ENCODE measurements around the gene HCN3. TPM values are rescaled to one million over a fixed set of nuclear protein-coding genes. Genes with fewer than 3 reads are reported as not detected.
A peak's percentile ranks its signal among the peaks of the same experiment; 100 is the strongest.
"Not testable (repeated sequence)": the region's sequence is repeated elsewhere in the genome, so short reads cannot be mapped to it uniquely, and the experiment has no call there.

Gene HCN3
- total and polyA plus RNA-seq, 3 donors from 2014 or later, result 2.2 to 3.8 (median 3.5) TPM

- 86 to 92% methylated on average over 10 to 21 of the region's 21 CpGs for WGBS, 2 donors
- Histone ChIP-seq H3K27me3 (no peaks in the 10 kb centered on the region), H3K4me3 (no peak overlapping the region), H3K9me3 (no peaks in the 10 kb centered on the region), H3K36me3 (ENCODE audit: low read depth, missing control alignments) (no peaks in the 10 kb centered on the region), H3K4me1 (no peaks in the 10 kb centered on the region), H3K27ac (no peak overlapping the region)
- TF ChIP-seq CTCF (IDR thresholded peaks at IDR 0.05), result no peak
- TF ChIP-seq POLR2A (IDR thresholded peaks at IDR 0.05), result no peak
- no peak for DNase-seq
- intact Hi-C loops (cut with DNase I; ENCODE audit: low total_unique reads), result no loop called here
These were observed 10.8 kb downstream of the HCN3 start for GRCh38 chr1:155287987-155288543.

- intact Hi-C loops (cut with DNase I; ENCODE audit: low total_unique reads); H3K4me1 ChIP-seq: not testable (repeated sequence)
- WGBS, 2 donors, result 80 to 88% methylated on average over 10 of the region's 10 CpGs
These were observed 13.7 kb downstream of the HCN3 start for GRCh38 chr1:155291006-155291405.

GRCh38 chr1:155293086-155293749 lies 16.0 kb downstream of the HCN3 start:
- H3K4me1 ChIP-seq, result no peaks in the 10 kb centered on the region
- intact Hi-C loops (cut with DNase I; ENCODE audit: low total_unique reads), result no loop called here
- H3K27me3 ChIP-seq, result no peaks in the 10 kb centered on the region
- no peak for DNase-seq
- H3K36me3 ChIP-seq (ENCODE audit: low read depth, missing control alignments), result no peaks in the 10 kb centered on the region
- 89 to 91% methylated on average over 16 to 17 of the region's 17 CpGs for WGBS, 2 donors
- H3K4me3 ChIP-seq, result no peak overlapping the region
- H3K9me3 ChIP-seq, result no peaks in the 10 kb centered on the region
- no peak overlapping the region for H3K27ac ChIP-seq
- TF ChIP-seq POLR2A (IDR thresholded peaks at IDR 0.05) (no peak), CTCF (IDR thresholded peaks at IDR 0.05) (no peak)

More at GRCh38 chr1:155291006-155291405, 13.7 kb downstream of the HCN3 start:
- not testable (repeated sequence) for H3K27me3 ChIP-seq; H3K4me3 ChIP-seq; DNase-seq; H3K36me3 ChIP-seq (ENCODE audit: low read depth, missing control alignments); H3K9me3 ChIP-seq; H3K27ac ChIP-seq

- no peaks in the 10 kb centered on the region for H3K9me3 ChIP-seq
- no peak for TF ChIP-seq CTCF (IDR thresholded peaks at IDR 0.05)
- TF ChIP-seq POLR2A (IDR thresholded peaks at IDR 0.05), result no peak
- H3K4me1 ChIP-seq, result no peaks in the 10 kb centered on the region
- no peaks in the 10 kb centered on the region for H3K36me3 ChIP-seq (ENCODE audit: low read depth, missing control alignments)
- intact Hi-C loops (cut with DNase I; ENCODE audit: low total_unique reads), result no loop called here
- H3K27me3 ChIP-seq, result no peaks in the 10 kb centered on the region
- 3 to 17% methylated on average over 14 to 42 of the region's 46 CpGs for WGBS, 2 donors
- no peak overlapping the region for H3K27ac ChIP-seq
- no peak for DNase-seq
- H3K4me3 ChIP-seq, result peak overlapping the region; percentile 5 to 9
These were observed 17.4 kb downstream of the HCN3 start for GRCh38 chr1:155294520-155295182.

- WGBS, 2 donors, result 9 to 11% methylated on average over 14 to 44 of the region's 47 CpGs
- Histone ChIP-seq H3K36me3 (ENCODE audit: low read depth, missing control alignments) (no peaks in the 10 kb centered on the region), H3K27ac (no peak overlapping the region), H3K4me1 (no peaks in the 10 kb centered on the region), H3K9me3 (no peaks in the 10 kb centered on the region), H3K4me3 (peak overlapping the region; percentile 5 to 9), H3K27me3 (no peaks in the 10 kb centered on the region)
- intact Hi-C loops (cut with DNase I; ENCODE audit: low total_unique reads), result no loop called here
- DNase-seq, result no peak
- TF ChIP-seq CTCF (IDR thresholded peaks at IDR 0.05), result no peak
- no peak for TF ChIP-seq POLR2A (IDR thresholded peaks at IDR 0.05)
These were observed 18.1 kb downstream of the HCN3 start for GRCh38 chr1:155295183-155295941.

All from testis (tissue), 3 donors.